DND-41 (cell line): ENCODE measurements around the gene CELSR3.

Experiments used
- CTCF ChIP-seq: IDR thresholded peaks from 2 replicates; pipeline ENCODE4 v1.5.1; 2012; ENCODE audit warnings: borderline replicate concordance, low read length, moderate library complexity, mild to moderate bottlenecking; ENCODE audit not compliant: poor library complexity, severe bottlenecking; ENCODE audit errors: extremely low read depth
- EZH2 ChIP-seq: IDR thresholded peaks from 3 replicates; pipeline ENCODE4 v1.6.1; 2012; ENCODE audit warnings: borderline replicate concordance, low read depth, mild to moderate bottlenecking, moderate library complexity, low read length, inconsistent platforms; ENCODE audit not compliant: severe bottlenecking

DNA sequence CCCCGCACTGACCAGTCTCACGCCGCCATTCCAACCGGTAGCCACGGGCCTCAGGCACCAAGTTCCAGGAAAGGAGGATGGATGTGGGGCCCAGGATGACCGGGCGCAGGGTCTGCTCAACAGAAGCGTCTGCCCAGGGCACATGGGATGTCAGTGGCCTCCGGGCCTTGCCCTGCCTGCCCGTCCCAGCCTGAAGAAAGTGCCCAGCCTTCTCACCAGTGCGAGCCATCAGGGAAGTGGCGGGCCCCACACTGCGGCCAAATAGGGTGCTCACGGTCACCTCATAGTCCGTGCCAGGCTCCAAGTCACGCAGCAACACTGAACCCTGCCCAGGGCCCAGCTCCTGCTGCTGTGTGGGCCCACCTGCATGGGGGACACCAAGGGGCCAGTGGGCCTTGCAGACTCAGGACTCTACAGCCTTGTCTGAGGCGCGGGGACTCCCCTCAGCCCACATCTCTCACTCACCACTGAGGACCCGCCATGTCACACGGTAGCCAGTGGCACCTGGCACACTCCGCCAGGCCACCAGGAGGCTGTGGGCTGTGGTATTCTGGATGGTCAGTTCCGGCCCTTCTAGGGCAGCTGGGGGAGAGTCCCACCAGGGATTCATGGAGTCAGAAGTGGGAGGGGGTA lies 70.7 kb downstream of the CELSR3 start:
- TF ChIP-seq CTCF (no peak), EZH2 (no peak)
